AG10803 (cell line): ENCODE results near the gene MUC7.
"Not testable (repeated sequence)": the region's sequence is repeated elsewhere in the genome, so short reads cannot be mapped to it uniquely, and the experiment has no call there.

ENCODE experiments used
- DNase-seq: peaks from one replicate; pipeline ENCODE4 v3.0.0; 2010; ENCODE audit warnings: low read depth
- H3K4me3 ChIP-seq: 2 replicates; pipeline ENCODE4 v1.5.1; 2011; ENCODE audit warnings: mild to moderate bottlenecking, low read length, control low read depth
- TF ChIP-seq, protein P1 (sequence below): conservative IDR thresholded peaks from 2 replicates; pipeline ENCODE4 v1.5.1; 2011; ENCODE audit warnings: mild to moderate bottlenecking, low read length, control low read depth, inconsistent platforms

Gene MUC7

DNA sequence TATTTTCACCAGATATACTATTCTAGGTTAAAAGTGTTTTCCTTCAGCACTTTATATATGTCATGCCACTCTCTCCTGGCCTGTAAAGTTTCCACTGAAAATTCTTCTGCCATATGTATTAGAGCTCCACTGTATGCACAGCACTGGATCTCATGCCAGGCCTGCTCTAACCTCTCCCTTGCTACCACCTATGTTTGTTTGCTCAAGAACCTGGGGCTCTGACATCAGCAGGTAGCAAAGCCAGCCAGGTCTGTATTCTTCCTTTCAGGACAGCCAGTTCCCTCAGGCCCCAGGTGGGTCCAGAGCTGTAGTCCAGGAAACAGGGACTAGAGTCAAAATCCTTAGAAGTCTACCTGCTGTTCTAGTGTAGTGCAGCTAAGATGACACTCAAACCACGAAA, 19.1 kb upstream of the MUC7 start:
- DNase-seq, result no peak
- no peak overlapping the region for H3K4me3 ChIP-seq
- TF ChIP-seq, protein P1, sequence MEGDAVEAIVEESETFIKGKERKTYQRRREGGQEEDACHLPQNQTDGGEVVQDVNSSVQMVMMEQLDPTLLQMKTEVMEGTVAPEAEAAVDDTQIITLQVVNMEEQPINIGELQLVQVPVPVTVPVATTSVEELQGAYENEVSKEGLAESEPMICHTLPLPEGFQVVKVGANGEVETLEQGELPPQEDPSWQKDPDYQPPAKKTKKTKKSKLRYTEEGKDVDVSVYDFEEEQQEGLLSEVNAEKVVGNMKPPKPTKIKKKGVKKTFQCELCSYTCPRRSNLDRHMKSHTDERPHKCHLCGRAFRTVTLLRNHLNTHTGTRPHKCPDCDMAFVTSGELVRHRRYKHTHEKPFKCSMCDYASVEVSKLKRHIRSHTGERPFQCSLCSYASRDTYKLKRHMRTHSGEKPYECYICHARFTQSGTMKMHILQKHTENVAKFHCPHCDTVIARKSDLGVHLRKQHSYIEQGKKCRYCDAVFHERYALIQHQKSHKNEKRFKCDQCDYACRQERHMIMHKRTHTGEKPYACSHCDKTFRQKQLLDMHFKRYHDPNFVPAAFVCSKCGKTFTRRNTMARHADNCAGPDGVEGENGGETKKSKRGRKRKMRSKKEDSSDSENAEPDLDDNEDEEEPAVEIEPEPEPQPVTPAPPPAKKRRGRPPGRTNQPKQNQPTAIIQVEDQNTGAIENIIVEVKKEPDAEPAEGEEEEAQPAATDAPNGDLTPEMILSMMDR, result no peak

DNA sequence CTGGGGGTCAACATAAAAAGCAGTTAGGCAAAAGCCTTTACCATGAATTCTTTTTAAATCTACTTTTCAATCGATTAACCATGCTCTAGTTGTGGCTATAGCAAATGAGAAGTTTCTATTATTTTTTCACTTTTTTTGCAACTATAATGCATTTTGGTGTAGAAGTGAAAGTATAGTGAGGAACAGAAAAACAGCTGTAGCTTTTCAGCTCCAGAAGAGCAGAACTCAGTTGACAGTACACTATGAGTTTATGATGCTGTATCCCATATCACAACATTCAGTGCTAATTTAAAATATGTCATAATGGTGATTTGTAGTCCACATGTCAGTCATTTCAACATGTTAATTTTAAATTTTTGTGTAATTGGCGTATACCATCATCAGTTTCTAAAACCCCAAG, 8.7 kb upstream of the MUC7 start:
- no peak for DNase-seq
- H3K4me3 ChIP-seq, result no peak overlapping the region
- TF ChIP-seq, protein P1, result no peak

DNA sequence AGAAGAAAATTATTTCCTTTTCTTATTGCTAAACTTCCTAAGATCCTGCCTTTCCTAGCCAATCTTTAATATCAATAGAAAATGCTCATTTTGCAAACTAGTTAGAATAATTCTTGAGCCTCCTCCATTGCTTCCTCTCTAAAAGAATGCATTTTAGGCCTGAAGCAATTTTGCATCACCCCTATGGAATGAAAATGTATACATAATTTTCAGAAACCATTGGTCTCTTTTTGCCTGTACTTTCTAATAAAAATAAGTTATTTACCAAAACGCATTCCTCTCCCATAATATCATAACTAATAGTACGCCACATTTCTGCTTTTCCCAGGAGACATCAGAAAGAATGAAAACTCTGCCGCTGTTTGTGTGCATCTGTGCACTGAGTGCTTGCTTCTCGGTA, 1.7 kb downstream of the MUC7 start:
- no peak for DNase-seq
- no peak overlapping the region for H3K4me3 ChIP-seq

DNA sequence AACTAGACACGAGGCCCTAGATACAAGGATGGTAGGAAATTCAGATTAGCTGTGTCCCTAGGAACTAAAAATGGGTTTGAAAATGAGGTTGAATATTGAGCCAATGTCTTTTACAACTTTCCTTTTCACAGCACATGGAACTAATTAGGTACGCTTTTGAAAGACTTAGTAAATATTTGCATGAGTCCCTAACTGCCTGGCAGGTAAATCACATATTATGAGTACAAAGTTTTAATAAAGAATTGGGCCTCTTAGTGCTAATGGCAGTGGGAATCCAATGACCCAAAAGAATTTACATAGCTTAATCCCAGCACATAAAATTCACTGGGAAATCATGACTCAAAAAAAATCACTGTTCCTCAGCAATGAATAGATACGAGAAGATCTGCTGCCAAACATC, 16.8 kb downstream of the MUC7 start:
- TF ChIP-seq, protein P1, result no peak
- H3K4me3 ChIP-seq, result no peak overlapping the region
- DNase-seq, result no peak

More for the DNA sequence above, 1.7 kb downstream of the MUC7 start:
- TF ChIP-seq, protein P1, result no peak

DNA sequence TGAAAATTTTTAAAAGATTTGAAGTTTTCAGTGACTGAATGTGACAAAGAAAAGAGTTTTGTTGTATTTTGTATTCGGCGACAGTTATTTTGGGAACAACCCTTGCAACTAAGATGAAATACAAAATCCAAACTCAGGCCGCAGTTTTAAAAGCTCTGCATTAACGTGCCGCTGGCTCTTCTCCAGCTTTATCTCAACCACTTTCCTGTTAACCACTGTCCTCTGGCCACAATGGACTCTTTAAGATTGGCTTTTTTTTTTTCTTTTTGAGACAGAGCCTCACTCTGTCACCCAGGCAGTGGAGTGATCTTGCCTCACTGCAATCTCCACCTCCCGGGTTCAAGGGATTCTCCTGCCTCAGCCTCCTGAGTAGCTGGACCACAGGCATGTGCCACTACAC, 24.2 kb downstream of the MUC7 start:
- no peak for DNase-seq
- TF ChIP-seq, protein P1, result no peak
- no peak overlapping the region for H3K4me3 ChIP-seq

DNA sequence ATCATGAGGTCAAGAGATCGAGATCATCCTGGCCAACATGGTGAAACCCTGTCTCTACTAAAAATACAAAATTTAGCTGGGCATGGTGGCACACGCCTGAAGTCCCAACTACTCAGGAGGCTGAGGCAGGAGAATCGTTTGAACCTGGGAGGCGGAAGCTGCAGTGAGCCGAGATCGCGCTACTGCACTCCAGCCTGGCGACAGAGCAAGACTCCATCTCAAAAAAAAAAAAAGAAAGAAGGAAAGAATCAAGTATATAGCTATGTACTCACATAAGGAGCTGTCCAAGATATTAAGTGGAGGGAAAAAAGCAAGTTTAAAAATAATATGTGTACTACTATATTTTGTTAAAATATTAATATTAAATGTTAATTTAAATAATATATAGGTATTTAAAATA, 29.8 kb downstream of the MUC7 start:
- H3K4me3 ChIP-seq, DNase-seq: not testable (repeated sequence)

DNA sequence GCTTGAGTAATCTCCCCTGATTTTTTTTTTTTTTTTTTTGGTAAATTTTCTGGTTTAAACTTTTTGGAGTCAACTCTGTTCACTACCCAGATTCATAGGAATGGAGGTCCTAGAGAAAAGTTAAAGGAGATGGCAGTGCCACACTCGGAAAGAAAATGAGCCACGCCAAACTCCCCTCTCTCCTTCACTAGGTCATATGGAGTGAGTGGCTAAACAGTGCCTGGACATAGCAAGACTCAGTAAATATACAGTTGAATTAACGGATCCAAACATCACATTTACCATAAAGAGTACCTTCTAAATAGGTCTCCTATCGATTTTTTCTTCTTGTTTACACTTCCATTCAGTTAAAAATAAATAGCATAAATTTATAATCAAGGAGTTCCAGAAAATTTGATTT, 32.7 kb downstream of the MUC7 start:
- TF ChIP-seq, protein P1, result no peak
- no peak overlapping the region for H3K4me3 ChIP-seq
- DNase-seq, result no peak

DNA sequence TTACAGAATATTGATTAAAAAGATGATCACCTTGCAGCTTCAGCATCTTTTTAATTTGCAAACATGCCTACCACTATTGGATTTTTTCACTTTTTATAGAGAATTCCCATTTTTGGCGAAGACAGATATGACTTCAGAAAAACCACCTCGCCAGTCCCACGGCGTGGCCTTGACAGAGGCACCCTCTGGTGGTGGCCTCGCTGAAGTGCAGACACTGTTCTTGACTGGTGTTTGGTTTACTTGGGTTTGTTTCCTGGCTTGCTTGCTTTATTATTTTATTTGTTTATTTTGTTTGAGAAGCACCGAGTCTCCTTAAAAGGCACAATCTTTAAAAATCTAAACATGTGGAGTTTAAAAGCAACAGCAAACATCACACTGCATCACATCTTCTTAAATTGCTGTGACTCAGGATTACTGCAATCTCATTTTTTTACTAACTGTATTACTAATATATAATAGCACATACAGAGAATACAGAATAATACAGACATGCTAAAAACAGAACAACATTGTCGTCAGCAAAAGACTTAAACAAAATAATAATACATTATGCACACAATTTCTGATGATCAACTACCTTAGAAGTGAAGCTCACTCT, 33.3 kb downstream of the MUC7 start:
- DNase-seq, result peak; percentile 45
- TF ChIP-seq, protein P1, result peak; percentile 97
- H3K4me3 ChIP-seq, result no peak overlapping the region
